Aorta (tissue), 5 donors: ENCODE measurements around the gene HIC2. TPM values are rescaled to one million over a fixed set of nuclear protein-coding genes. Genes with fewer than 3 reads are reported as not detected.
A peak's percentile ranks its signal among the peaks of the same experiment; 100 is the strongest.
"Not testable (repeated sequence)": the region's sequence is repeated elsewhere in the genome, so short reads cannot be mapped to it uniquely, and the experiment has no call there.

ENCODE experiments used
- ATAC-seq: fragments of 200-7000 bp; cut with Tn5 transposase; one replicate; pipeline ENCODE4 v1.9.1; 2022; ENCODE audit warnings: moderate library complexity; ENCODE audit not compliant: low FRiP score
- DNase-seq, 2 donors: peaks; one replicate each; pipeline ENCODE4 v3.0.0-alpha.2; 2020
- H3K27ac ChIP-seq, 2 donors: one replicate each; pipeline ENCODE4 v1.5.1; 2013; ENCODE audit warnings: low read length in 2 of 2, mild to moderate bottlenecking in 2 of 2, moderate library complexity in 2 of 2, control low read depth in 1 of 2, inconsistent platforms in 1 of 2, low read depth in 1 of 2
- H3K27me3 ChIP-seq, 2 donors: one replicate each; pipeline ENCODE4 v1.6.1; 2013; ENCODE audit warnings: control low read depth in 1 of 2, low read length in 1 of 2, mild to moderate bottlenecking in 1 of 2, moderate library complexity in 1 of 2; ENCODE audit not compliant: insufficient read depth in 2 of 2, control insufficient read depth in 1 of 2
- H3K36me3 ChIP-seq, 2 donors: one replicate each; pipeline ENCODE4 v1.6.1; 2013; ENCODE audit warnings: control low read depth in 1 of 2, low read length in 1 of 2, mild to moderate bottlenecking in 1 of 2; ENCODE audit not compliant: insufficient read depth in 2 of 2, control insufficient read depth in 1 of 2
- H3K4me1 ChIP-seq, 2 donors: one replicate each; pipeline ENCODE4 v1.6.1; 2013; ENCODE audit warnings: low read length in 2 of 2, control low read depth in 1 of 2, mild to moderate bottlenecking in 1 of 2, moderate library complexity in 1 of 2; ENCODE audit not compliant: insufficient read depth in 2 of 2, control insufficient read depth in 1 of 2
- H3K4me3 ChIP-seq, 2 donors: one replicate each; pipeline ENCODE4 v1.5.1; 2013; ENCODE audit warnings: low read length in 2 of 2, control low read depth in 1 of 2, mild to moderate bottlenecking in 1 of 2
- H3K9me3 ChIP-seq: one replicate; pipeline ENCODE4 v1.6.1; 2013; ENCODE audit warnings: mild to moderate bottlenecking, low read length; ENCODE audit not compliant: control insufficient read depth
- WGBS, 2 donors: extraction: QIAGEN DNeasy Blood & Tissue Kit; methylation state at CpG; one replicate each; pipeline ENCODE4 v1.1.7; 2013; 5-methylcytosine and 5-hydroxymethylcytosine counted together
- intact Hi-C, 2 donors: fragments of 100-400 bp; cut with DNase I; formaldehyde crosslinking; loops; one replicate each; pipeline versions ENCODE4 v1.14.2 to v1.15.0; 2022
- polyA plus RNA-seq, 2 donors: library from polyadenylated mRNA; stranded (reverse); fragments of 200-250 nt; gene quantifications; one replicate each; pipeline ENCODE4 v1.2.3, GENCODE V29; 2013
- total RNA-seq, 2 donors: library from RNA; stranded (reverse); fragmentation: NEBNext Ultra II Directional; extraction: Animal tissue kit (Norgen Biotek cat#: 25700); gene quantifications; one replicate each; pipeline ENCODE4 v1.2.1, GENCODE V29; 2021
- donor health status: healthy with polysubstance abuse.
- donor health status: Bipolar disorder and iron deficiency.
- donor health status: DM: no; HTN: no; CAD: no.
- donor health status: DM: no; HTN: no; CAD: no.
- donor health status: DM: yes; HTN: yes; CAD: no.

Gene HIC2
- total and polyA plus RNA-seq, 4 donors: 0.38 to 5.4 (median 2.9) TPM

- H3K4me3 ChIP-seq, H3K27me3 ChIP-seq, H3K27ac ChIP-seq, ATAC-seq, intact Hi-C loops, H3K9me3 ChIP-seq, H3K36me3 ChIP-seq, DNase-seq, H3K4me1 ChIP-seq: not testable (repeated sequence)
- WGBS, 2 donors: 19 to 30% methylated on average over 5 of the region's 19 CpGs
Observed at GRCh38 chr22:21420180-21420763, 3.1 kb downstream of the HIC2 start.

DNA sequence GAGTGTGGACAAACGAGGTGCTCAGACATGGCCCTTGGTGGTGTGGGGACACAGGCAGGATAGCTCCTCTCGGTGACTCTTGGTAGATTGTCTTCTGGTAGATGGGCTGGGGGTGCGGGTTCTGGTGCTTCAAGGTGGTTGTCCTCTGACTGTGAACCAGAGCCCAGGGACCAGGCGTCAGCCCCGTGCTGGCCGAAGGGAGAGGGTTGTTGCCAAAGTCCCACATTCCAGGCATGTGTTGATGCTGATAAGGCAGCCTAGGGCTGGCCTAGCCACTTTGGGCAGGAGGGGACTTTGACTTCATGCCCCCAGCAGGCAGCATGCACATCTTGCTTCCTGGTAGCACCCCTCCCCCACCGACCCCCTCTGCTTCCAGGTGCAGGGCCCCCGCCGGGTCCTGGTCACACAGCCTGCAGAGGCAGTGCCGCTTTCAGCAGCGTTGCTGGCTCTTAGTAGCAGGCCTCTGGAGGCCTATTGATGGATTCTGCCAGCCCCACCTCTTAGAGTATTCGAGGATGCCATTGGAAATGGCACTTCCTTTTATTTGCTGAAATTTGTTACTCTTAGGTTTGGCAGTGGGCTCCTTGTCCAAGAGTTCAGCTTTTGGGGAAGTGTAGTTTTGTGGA, 7.0 kb downstream of the HIC2 start:
- H3K9me3 ChIP-seq, H3K27ac ChIP-seq, H3K4me1 ChIP-seq, DNase-seq, H3K27me3 ChIP-seq, intact Hi-C loops, ATAC-seq, H3K4me3 ChIP-seq, H3K36me3 ChIP-seq: not testable (repeated sequence)
- WGBS, 2 donors: 70 to 83% methylated on average over 2 to 4 of the region's 12 CpGs

DNA sequence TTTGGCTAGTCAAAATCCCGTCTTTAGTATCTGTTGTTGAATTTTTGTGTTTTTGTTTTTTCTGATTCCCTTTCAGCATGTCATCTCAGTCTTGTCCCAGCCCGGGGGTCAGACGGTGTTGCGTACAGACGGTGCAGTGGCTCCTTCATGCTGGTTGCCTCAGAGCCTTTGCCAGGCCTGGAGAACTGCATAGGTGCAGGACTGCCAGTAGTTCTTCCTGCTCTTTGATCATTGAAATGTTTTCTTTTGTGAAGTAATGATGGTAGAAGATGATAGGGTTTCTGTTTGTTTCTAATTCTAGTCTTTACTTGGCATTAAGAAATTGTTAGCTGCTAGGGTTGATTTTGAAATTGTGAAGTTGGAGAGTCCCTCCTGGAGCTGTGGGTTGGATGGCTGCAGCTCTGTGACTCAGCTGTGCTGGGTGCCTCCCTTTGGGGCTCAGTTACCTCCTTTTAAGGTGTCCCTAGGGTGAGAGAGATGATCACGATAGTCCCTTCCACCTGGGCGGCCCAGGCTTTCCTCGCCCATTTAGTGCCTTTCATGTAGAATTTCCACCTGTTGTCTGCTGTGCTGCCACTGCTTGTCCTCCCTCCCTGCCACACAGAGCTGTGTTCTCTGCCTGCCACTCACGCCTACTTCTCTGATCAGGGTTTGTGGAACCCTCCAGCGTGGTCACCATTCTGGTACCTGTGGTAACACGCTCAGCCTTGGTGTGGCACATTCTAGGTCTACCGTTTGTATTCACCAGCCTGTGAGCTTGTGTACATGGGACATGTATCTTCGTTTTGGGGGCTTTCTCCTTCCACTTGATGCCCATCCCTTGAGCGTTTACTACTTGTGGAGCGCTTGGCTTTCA, 17.4 kb downstream of the HIC2 start:
- H3K4me1 ChIP-seq, H3K4me3 ChIP-seq, H3K27me3 ChIP-seq, H3K9me3 ChIP-seq, H3K36me3 ChIP-seq, ATAC-seq, DNase-seq, intact Hi-C loops, H3K27ac ChIP-seq: not testable (repeated sequence)
- no CpG with 5 or more reads among the region's 15 CpGs for WGBS, 2 donors

DNA sequence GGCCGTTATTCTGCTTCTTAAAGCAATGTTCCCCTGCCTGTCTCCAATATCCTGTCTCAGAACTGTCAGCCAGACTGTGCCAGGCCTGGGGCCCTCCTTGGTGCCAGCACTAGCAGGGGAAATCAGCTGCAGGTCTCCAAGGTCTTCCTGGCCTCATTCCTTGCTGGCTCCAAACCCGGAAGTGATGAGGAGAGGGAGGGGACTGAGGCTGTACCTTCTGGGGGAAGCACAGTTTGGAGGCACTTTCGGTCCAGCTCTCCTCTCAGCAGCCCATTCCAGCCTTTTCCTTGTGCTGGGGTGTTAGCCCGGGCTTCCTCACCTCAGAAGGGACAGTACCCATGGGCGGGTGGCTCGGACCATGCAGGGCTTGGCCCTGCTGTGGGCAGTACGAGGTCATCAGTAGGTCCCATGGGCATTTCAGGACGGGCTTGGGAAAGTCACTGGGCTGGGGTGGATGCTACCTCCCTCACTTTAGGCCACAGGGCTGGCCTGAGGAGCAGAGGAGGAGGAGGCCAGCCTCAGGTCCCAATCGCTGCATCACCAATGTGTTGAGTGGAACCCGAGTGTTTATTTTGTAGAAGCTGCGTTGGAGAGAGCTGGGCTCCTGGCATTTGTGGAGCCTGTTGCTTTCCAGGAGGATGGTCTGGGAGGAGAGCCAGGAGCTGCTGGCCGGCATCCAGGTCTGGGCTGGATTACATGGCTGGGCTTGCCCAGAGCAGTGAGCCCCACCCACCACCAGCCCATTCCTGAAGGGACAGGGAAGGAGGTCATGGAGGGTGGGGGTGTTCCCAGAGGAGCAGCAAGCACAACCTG, 19.0 kb downstream of the HIC2 start:
- H3K27ac ChIP-seq, H3K27me3 ChIP-seq, H3K36me3 ChIP-seq, intact Hi-C loops, H3K4me3 ChIP-seq, H3K9me3 ChIP-seq, H3K4me1 ChIP-seq: not testable (repeated sequence)
- 0 to 4% methylated on average over 2 to 4 of the region's 12 CpGs for WGBS, 2 donors
- peak in 1 of 2 donors; percentile 47 for DNase-seq
- ATAC-seq: peak; percentile 89

- H3K4me3 ChIP-seq, H3K27ac ChIP-seq, ATAC-seq, H3K36me3 ChIP-seq, H3K4me1 ChIP-seq, H3K27me3 ChIP-seq, intact Hi-C loops, H3K9me3 ChIP-seq: not testable (repeated sequence)
- 88 to 94% methylated on average over 4 of the region's 6 CpGs for WGBS, 2 donors
- peak in 1 of 2 donors; percentile 22 for DNase-seq
Observed at GRCh38 chr22:21438013-21438412, 20.8 kb downstream of the HIC2 start.

DNA sequence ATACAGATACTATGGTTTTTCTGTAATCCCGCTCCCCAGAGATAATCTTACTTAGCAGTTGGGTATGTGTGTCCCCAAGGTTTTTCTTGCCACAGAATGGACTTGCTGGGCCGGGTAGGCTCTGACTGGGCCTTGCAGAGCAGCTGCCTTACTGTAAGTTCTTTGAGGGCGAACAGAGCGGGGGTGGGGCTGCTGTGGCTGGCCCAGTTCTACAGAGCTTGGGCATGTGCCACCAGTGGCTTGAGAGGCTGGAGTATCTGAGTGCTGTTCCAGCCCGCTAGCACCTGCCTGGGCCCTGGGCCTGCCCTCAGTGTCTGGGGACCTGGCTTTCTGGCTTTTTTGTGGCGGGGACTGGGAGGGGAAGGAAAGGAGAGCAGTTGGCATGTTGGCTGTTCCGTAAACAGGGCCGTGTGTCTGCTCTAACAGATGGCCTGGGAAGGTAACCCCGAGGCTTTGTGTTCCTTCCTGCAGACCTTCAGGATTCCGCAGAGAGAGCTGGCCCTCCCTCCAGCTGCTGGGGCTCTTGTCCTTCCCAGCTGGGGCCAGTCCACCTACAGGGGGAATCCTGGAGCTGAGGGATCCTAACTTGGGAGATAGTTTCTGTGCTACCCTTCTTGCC, 23.0 kb downstream of the HIC2 start:
- DNase-seq, H3K27me3 ChIP-seq, H3K9me3 ChIP-seq, H3K27ac ChIP-seq, H3K36me3 ChIP-seq, intact Hi-C loops, ATAC-seq, H3K4me3 ChIP-seq, H3K4me1 ChIP-seq: not testable (repeated sequence)
- WGBS, 2 donors: no CpG with 5 or more reads among the region's 10 CpGs

GRCh38 chr22:21440676-21441075, 23.5 kb downstream of the HIC2 start:
- H3K27me3 ChIP-seq, H3K9me3 ChIP-seq, H3K4me1 ChIP-seq, H3K4me3 ChIP-seq, H3K27ac ChIP-seq, H3K36me3 ChIP-seq, intact Hi-C loops, ATAC-seq, DNase-seq: not testable (repeated sequence)
- WGBS, 2 donors: no CpG with 5 or more reads among the region's 16 CpGs

DNA sequence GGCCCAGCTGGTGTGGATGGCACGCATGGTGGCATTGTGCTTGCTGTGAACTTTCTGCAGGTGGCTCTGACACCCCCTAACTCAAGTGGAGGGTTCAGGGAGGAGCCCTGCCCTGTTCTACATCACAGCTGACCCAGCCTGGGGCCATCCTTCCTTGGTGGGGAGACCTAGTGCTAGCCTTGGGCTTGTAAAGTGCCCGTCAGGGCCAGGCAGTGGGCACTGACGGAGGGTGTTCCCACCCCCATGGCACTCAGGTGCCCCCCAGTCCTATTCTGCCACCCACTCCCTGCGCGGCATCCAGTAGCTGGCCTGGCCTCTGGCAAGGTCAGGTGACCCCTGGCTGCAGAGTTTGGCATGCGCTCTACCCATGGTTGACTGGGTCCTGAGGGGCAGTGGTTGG, 24.0 kb downstream of the HIC2 start:
- H3K9me3 ChIP-seq, H3K27me3 ChIP-seq, intact Hi-C loops, H3K4me3 ChIP-seq, H3K36me3 ChIP-seq, H3K4me1 ChIP-seq, H3K27ac ChIP-seq: not testable (repeated sequence)
- DNase-seq (peak in 1 of 2 donors; percentile 13), ATAC-seq (peak; percentile 6)
- WGBS, 2 donors: 95 to 96% methylated on average over 2 to 4 of the region's 6 CpGs
